COLO668 (cell line): ENCODE measurements around the gene ZNF709.
"Not testable (repeated sequence)": the region's sequence is repeated elsewhere in the genome, so short reads cannot be mapped to it uniquely, and the experiment has no call there.

ENCODE experiments used
- DNase-seq: peaks from one replicate; lab custom pipeline; 2025; ENCODE audit not compliant: unreplicated experiment; lab: John Stamatoyannopoulos, UW

The ZNF709 gene

DNA sequence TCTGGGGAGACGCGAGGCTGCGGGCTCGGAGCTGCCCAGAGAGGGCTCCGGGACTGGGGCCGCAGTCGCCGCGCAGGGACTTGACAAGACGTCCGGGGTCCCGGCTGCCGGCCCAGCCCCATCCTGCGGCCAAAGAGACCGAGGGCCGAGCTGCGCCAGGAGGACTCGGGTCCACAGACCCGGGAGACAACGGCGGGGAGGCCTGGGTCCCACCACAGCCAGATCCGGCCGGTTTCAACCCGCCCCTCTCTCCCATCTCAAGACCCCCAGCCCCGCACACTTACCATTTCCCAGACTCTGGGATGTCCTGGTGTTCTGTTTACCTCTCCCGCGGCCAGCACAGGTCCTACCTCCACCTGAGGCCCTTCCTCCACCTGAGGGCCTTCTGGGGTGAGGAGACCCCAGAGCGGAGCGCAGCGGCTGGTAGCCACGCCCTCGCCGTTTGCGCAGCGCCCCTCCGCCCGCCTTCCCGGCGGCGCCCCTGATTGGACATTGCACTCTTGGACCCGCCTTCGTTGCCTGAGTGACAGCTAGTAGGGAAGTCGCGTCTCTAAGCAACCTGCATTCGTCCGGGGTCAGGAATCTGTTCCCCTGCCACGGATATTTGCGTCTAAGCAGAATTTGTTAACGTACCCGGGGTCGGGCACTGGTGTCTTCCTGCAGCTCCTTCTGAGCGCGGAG, at the start of gene ZNF709:
TSS of gene ZNF709 (minus strand) at position 446 of the 681 bp plus-strand sequence. CDS start at position 287, 159 bp downstream.
- DNase-seq, result peak; percentile 88

GRCh38 chr19:12527034-12527836, 42.6 kb upstream of the ZNF709 start:
- no peak for DNase-seq

DNA sequence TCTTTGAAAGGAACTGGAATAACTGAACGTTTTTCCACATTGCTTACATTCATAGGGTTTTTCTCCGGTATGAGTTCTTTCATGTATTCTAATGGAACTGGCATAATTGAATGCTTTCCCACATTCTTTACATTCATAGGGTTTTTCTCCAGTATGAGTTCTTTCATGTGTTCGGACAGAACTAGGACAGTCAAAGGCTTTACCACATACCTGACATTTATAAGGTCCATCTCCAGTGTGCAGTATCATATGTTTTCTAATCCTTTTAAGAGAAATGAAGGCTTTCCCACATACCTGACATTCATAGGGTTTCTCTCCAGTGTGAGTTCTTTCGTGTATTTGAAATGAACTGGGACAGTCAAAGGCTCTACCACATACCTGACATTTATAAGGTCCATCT, 41.9 kb upstream of the ZNF709 start:
- no peak for DNase-seq

GRCh38 chr19:12521996-12522395, 37.4 kb upstream of the ZNF709 start:
- peak; percentile 16 for DNase-seq

DNA sequence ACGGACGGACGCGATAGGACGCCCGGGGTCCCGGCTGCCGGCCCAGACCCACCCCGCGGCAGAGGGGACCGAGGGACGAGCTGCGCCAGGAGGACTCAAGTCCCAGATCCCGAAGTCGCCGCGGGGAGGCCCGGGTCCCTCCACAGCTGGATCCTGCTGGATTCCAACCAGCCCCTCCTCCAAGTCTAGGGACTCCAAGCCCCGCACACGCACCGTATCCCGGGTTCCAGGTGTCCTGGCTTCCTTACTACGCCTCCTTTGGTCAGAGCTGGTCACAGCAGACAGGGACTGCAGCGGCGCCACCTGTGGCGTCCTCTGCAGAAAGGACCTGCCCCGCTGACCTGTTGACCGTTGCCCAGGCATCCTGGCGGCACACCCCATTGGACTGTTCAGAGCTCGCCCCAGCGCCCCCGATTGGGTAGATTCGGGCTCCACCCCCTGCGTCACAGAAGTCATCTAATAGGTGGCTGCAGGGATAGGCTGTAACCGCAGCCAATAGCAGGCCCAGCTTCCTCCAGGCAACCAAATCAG, 29.0 kb upstream of the ZNF709 start:
- no peak for DNase-seq

DNA sequence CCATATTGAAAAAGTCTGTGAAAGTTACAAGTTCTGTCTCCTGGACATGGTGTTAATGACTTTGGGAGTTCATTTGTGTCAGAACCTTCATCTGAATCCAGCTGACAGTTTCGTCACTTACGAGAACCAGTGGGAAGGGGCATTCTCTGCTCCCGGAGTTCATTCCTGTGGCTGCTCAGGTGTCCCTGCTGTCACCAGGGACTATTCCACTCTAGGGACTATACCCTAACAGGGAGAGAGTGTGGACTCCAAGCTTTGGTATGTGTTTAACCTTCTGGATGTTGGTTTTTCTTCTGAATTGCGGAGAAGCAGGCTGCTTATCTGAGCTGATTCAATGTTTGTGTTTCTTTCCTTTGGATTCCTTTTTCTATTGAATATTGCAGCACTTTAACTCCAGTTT, 12.4 kb upstream of the ZNF709 start:
- DNase-seq, result no peak

DNA sequence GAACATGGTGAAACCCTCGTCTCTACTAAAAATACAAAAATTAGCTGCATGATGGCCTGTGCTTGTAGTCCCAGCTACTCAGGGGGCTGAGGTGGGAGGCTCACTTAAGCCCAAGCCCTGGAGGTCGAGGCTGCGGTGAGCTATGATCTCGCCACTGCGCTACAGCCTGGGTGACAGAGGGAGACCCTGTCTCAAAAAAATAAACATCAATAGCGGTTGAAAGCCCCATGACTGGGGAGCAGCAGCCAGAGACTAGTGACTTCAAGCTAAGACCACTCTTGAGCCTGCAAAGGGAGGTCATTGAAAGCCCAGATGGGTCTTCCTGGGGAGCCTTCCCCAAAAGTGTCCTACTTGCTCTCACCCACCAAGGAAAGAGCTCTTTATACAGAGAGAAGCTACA, 11.9 kb upstream of the ZNF709 start:
- DNase-seq, result no peak

GRCh38 chr19:12495002-12495802, 10.6 kb upstream of the ZNF709 start:
- peak; percentile 96 for DNase-seq

GRCh38 chr19:12494260-12494860, 9.7 kb upstream of the ZNF709 start:
- DNase-seq, result no peak

DNA sequence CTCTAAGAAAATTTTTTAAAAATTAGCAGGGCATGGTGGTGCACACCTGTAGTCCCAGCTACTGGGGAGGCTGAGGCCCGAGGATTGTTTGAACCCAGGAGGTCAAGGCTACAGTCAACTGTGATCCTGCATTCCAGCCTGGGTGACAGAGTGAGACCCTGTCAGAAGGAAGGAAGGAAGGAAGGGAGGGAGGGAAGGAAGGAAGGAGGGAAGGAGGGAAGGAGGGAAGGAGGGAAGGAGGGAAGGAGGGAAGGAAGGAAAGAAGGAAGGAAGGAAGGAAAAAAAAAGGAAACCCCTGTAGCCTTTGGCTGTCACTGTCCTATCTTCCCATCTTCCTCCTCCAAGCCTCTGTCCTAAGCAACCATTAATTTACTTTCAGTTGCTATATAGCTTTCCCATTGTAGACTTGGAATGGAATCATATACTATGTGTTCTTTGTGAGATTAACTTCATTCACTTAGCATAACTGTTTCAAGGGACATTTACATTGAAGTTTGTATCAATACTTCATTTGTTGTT, 1.7 kb upstream of the ZNF709 start:
- not testable (repeated sequence) for DNase-seq

DNA sequence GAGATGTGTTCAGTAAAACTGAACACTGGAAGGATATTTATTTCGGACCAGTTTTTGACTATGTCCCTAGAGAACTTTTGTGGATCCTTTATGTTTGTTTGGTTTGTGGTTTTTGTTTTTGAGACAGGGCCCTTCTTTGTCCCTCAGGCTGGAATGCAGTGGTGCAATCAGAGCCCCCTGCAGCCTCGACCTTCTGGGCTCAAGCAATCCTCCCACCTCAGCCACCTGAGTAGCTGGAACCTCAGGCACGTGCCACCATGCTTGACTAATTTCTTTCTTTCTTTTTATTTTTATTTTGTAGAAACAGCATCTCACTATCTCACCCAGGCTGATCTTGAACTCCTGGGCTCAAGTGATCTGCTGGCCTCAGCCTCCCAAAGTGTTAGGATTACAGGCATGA, 955 bp upstream of the ZNF709 start:
- no peak for DNase-seq

DNA sequence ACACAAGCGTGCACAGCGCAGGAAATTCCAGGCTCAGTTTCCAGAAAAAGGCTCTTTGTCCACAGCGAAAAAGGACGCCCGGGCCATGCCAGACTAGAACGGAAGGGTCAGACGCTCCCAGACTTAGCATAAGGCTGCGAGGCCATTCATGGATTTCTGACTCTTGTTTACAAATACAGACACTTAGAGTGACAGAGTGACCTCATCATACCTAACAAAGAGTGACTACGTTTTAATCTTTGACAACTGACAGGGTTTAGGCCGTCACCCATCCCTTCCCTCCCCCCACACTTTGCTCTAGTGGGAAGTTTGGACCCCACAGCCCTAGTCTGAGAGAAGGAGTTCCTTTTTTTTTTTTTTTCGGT, 418 bp upstream of the ZNF709 start:
- no peak for DNase-seq

DNA sequence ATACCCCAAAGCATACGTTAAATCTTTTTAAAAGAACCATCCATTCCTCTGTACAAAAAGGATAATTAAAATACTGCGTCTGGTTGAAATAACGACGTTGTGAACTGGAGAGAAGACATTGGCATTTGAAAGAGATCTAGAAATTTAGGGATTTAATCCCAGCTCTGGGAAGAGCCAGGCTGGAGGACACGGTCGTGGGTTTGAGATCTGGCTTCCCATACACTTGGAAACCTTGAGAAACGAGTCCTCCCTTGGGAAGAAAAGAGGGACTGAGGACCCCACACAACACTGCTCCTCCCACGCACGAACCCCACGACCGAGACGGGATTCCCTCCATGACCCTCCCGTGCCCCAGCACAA, 625 bp downstream of the ZNF709 start:
- DNase-seq, result no peak

GRCh38 chr19:12482509-12482886, 2.1 kb downstream of the ZNF709 start:
- no peak for DNase-seq

- DNase-seq, result no peak
Observed at GRCh38 chr19:12481781-12482508, 2.7 kb downstream of the ZNF709 start.

DNA sequence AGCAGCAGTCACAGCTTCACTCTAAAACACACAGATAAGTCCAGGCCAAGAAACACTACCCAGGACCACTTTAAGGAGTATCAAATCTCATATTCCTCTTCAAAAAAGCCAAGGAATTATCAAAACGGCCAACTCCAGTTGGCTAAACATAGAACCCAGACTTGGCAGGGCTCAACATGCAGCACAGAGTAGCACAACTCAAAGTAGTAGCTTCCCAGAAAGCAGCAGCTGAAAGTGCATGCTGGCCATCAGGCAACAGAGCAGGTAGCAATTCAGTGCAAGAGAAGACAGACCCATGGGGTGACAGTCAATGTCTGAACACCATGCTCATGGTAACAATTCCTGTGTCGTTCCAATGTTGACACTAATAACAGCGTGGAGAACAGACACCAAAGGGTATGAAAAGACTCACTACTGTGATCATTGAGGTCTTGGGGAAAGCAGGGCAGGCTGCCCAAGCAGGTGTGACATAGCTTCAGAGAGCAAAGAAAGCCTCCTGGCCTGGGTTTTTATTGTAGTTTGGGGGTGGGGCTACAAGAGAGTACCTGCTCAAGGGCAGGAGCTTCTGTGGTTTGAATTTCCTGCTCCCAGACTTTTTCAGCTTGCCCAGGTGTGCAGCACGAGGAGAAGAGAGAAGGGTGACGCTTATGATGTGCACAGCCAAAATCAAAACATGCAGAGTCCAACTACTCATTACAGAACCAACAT, 6.2 kb downstream of the ZNF709 start:
- DNase-seq, result no peak

DNA sequence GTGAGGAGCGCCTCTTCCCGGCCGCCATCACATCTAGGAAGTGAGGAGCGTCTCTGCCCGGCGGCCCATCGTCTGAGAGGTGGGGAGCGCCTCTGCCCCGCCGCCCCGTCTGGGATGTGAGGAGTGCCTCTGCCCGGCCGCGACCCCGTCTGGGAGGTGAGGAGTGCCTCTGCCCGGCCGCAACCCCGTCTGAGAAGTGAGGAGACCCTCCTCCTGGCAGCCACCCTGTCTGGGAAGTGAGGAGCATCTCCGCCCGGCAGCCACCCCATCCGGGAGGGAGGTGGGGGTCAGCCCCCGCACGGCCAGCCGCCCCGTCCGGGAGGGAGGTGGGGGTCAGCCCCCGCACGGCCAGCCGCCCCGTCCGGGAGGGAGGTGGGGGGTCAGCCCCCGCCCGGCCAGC, 17.0 kb downstream of the ZNF709 start:
- DNase-seq, result not testable (repeated sequence)

GRCh38 chr19:12465211-12465610, 19.4 kb downstream of the ZNF709 start:
- no peak for DNase-seq

DNA sequence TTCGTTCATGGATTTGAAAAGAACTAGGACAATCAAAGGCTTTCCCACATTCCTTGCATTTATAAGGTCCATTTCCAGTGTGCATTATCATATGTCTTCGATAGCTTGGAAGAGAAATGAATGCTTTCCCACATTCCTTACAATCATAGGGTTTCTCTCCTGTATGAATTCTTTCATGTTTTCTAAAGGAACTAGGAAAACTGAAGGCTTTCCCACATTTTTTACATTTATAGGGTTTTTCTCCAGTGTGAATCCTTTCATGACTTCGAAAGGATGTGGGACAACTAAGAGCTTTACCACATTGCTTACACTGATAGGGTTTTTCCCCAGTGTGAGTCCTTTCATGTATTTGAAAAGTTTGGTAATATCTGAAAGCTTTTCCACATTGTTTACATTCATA, 19.8 kb downstream of the ZNF709 start:
- DNase-seq, result no peak

DNA sequence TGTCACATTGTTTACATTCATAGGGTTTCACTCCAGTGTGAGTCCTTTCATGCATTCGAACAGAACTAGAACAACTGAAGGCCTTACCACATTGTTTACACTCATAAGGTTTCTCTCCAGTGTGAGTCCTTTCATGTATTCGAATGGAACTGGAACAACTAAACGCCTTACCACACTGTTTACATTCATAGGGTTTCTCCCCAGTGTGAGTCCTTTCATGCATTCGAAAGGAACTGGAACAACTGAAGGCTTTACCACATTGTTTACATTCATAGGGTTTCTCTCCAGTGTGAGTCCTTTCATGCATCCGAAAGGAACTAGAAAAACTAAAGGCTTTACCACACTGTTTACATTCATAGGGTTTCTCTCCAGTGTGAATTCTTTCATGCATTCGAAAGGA, 20.5 kb downstream of the ZNF709 start:
- not testable (repeated sequence) for DNase-seq
